Upper lobe of left lung (tissue), 6 donors: Measurements from ENCODE around the gene KIAA0586. TPM values are rescaled to one million over a fixed set of nuclear protein-coding genes. Genes with fewer than 3 reads are reported as not detected.

ENCODE experiments used
- ATAC-seq, 2 donors: fragments of 200-7000 bp; cut with Tn5 transposase; one replicate each; pipeline ENCODE4 v1.9.1; 2022; ENCODE audit warnings: mild to moderate bottlenecking in 2 of 2, moderate library complexity in 2 of 2; ENCODE audit not compliant: low FRiP score in 2 of 2
- DNase-seq, 2 donors: peaks; one replicate each; pipeline ENCODE4 v3.0.0-alpha.2; 2019 to 2020
- H3K27ac ChIP-seq, 4 donors: fragments of 200-600 bp; sonication (generic); one replicate each; pipeline ENCODE4 v1.5.1; 2016 to 2019
- H3K27me3 ChIP-seq, 4 donors: fragments of 200-600 bp; sonication (generic); one replicate each; pipeline ENCODE4 v1.5.1; 2017 to 2019
- H3K36me3 ChIP-seq, 4 donors: fragments of 200-600 bp; sonication (generic); one replicate each; pipeline ENCODE4 v1.5.1; 2016 to 2019
- H3K4me1 ChIP-seq, 4 donors: fragments of 200-600 bp; sonication (generic); one replicate each; pipeline ENCODE4 v1.5.1; 2018 to 2019
- H3K4me3 ChIP-seq, 4 donors: fragments of 200-600 bp; sonication (generic); one replicate each; pipeline ENCODE4 v1.5.1; 2017 to 2019; ENCODE audit warnings: mild to moderate bottlenecking in 2 of 4, moderate library complexity in 1 of 4
- H3K9me3 ChIP-seq, 4 donors: fragments of 200-600 bp; sonication (generic); one replicate each; pipeline ENCODE4 v1.5.1; 2018 to 2019
- EP300 ChIP-seq, 4 donors: sonication (generic); formaldehyde crosslinking; IDR thresholded peaks; one replicate each; pipeline ENCODE4 v1.5.1; 2017; ENCODE audit warnings: antibody characterized with exemption in 4 of 4, control low read depth in 2 of 4
- POLR2A ChIP-seq, 4 donors: fragments of 450-650 bp; IDR thresholded peaks; one replicate each; pipeline ENCODE4 v1.5.1; 2016 to 2017; ENCODE audit warnings: antibody characterized with exemption in 4 of 4, mild to moderate bottlenecking in 2 of 4
- POLR2AphosphoS5 ChIP-seq, 2 donors: sonication (generic); formaldehyde crosslinking; IDR thresholded peaks; one replicate each; pipeline ENCODE4 v1.5.1; 2017; ENCODE audit warnings: antibody characterized with exemption in 2 of 2
- WGBS, 2 donors: methylation state at CpG; one replicate each; pipeline ENCODE4 v1.1.5; 2017 to 2018; 5-methylcytosine and 5-hydroxymethylcytosine counted together
- total RNA-seq, 6 donors: library from RNA; depleted of rRNA in 4 of 6; stranded (reverse); fragments of >200 nt in 4 of 6; gene quantifications; one replicate each; pipeline versions ENCODE4 v1.1.0 to v1.2.1, GENCODE V29; 2016 to 2021
- TF ChIP-seq, protein P1 (sequence below), 6 experiments: fragments of 450-650 bp in 4 of 6; fragments of 200-600 bp in 2 of 6; sonication (generic) in 2 of 6; IDR thresholded peaks; one replicate each; pipeline ENCODE4 v1.5.1; 2016 to 2019; ENCODE audit warnings: antibody characterized with exemption in 6 of 6
- donor health status: DM: no; HTN: no; CAD: no; lungs with moderate emphysema.
- donor health status: DM: no; HTN: yes; CAD: no; lungs with severe emphysema.

The KIAA0586 gene
- total RNA-seq, 6 donors from 2014 or later, result 9.2 to 29.3 (median 12.2) TPM

GRCh38 chr14:58537004-58537403, 109.5 kb downstream of the KIAA0586 start:
- Histone ChIP-seq H3K4me1 (peaks cover 0 to 7% (median 4%) of the 10 kb centered on the region in 4 donors), H3K36me3 (no peaks in the 10 kb centered on the region), H3K9me3 (no peaks in the 10 kb centered on the region), H3K27ac (no peak overlapping the region), H3K27me3 (no peaks in the 10 kb centered on the region), H3K4me3 (no peak overlapping the region)
- 72 to 77% methylated on average over 3 of the region's 3 CpGs for WGBS, 2 donors
- TF ChIP-seq, protein P1, sequence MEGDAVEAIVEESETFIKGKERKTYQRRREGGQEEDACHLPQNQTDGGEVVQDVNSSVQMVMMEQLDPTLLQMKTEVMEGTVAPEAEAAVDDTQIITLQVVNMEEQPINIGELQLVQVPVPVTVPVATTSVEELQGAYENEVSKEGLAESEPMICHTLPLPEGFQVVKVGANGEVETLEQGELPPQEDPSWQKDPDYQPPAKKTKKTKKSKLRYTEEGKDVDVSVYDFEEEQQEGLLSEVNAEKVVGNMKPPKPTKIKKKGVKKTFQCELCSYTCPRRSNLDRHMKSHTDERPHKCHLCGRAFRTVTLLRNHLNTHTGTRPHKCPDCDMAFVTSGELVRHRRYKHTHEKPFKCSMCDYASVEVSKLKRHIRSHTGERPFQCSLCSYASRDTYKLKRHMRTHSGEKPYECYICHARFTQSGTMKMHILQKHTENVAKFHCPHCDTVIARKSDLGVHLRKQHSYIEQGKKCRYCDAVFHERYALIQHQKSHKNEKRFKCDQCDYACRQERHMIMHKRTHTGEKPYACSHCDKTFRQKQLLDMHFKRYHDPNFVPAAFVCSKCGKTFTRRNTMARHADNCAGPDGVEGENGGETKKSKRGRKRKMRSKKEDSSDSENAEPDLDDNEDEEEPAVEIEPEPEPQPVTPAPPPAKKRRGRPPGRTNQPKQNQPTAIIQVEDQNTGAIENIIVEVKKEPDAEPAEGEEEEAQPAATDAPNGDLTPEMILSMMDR (IDR thresholded peaks at IDR 0.05), result no peak
- TF ChIP-seq POLR2AphosphoS5 (IDR thresholded peaks at IDR 0.05) (no peak), EP300 (IDR thresholded peaks at IDR 0.05) (no peak), POLR2A (IDR thresholded peaks at IDR 0.05) (no peak)
- DNase-seq, result no peak
- no peak for ATAC-seq

GRCh38 chr14:58540749-58541632, 113.5 kb downstream of the KIAA0586 start:
- WGBS, 2 donors, result 68 to 89% methylated on average over 1 of the region's 1 CpG
- TF ChIP-seq POLR2A (IDR thresholded peaks at IDR 0.05) (no peak), EP300 (IDR thresholded peaks at IDR 0.05) (no peak), POLR2AphosphoS5 (IDR thresholded peaks at IDR 0.05) (no peak)
- TF ChIP-seq, protein P1 (IDR thresholded peaks at IDR 0.05), result no peak
- Histone ChIP-seq H3K4me1 (no peaks in the 10 kb centered on the region), H3K27ac (no peak overlapping the region), H3K27me3 (no peaks in the 10 kb centered on the region), H3K4me3 (no peak overlapping the region), H3K36me3 (no peaks in the 10 kb centered on the region), H3K9me3 (no peaks in the 10 kb centered on the region)
- DNase-seq (no peak), ATAC-seq (no peak)

DNA sequence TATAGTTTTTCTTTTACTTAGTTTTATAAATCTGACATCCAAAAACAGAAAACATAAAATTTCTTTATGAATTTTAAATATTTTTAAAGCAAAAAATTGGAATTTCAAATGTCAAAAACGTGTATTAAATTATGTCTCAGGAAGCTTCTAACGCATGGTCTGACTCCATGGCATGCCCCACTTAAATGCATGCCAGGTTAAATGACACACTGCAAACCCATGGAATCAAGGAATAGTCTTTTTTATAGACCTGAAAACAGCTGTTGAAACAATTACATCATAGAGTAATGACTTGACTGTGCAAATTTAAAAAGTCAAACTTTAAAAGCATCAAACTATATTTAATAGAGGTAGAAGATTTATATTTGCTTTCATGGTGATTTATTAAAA, 114.1 kb downstream of the KIAA0586 start:
- TF ChIP-seq, protein P1 (IDR thresholded peaks at IDR 0.05), result no peak
- TF ChIP-seq POLR2A (IDR thresholded peaks at IDR 0.05) (no peak), EP300 (IDR thresholded peaks at IDR 0.05) (no peak), POLR2AphosphoS5 (IDR thresholded peaks at IDR 0.05) (no peak)
- no peak for DNase-seq
- no peaks in the 10 kb centered on the region for H3K27me3 ChIP-seq
- ATAC-seq, result no peak
- 77 to 79% methylated on average over 2 of the region's 2 CpGs for WGBS, 2 donors
- no peak overlapping the region for H3K27ac ChIP-seq
- no peaks in the 10 kb centered on the region for H3K36me3 ChIP-seq
- H3K4me3 ChIP-seq, result no peak overlapping the region
- H3K4me1 ChIP-seq, result no peaks in the 10 kb centered on the region
- no peaks in the 10 kb centered on the region for H3K9me3 ChIP-seq

DNA sequence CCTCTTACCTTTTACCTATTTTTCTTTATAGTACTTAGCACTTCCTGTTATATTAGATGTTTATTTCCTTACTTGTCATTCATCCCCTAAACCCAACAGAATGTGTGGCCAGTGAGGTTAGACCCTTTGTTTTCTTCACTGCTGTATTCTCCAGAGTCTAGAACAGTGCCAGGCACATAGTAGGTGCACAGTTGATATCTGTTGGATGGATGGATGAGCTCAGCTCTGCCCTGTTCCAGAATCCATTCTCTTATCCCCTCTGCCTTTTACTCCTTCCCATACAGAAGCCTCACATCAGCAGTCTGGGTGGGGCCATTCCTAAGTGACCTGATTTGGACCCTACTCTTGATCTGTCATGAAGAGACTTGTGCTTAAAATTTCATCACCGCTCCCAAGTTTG, 115.7 kb downstream of the KIAA0586 start:
- TF ChIP-seq POLR2A (IDR thresholded peaks at IDR 0.05), result no peak
- TF ChIP-seq EP300 (IDR thresholded peaks at IDR 0.05), result no peak
- no peak for TF ChIP-seq POLR2AphosphoS5 (IDR thresholded peaks at IDR 0.05)
- TF ChIP-seq, protein P1 (IDR thresholded peaks at IDR 0.05), result no peak
- DNase-seq, result no peak
- H3K27me3 ChIP-seq, result no peaks in the 10 kb centered on the region
- H3K27ac ChIP-seq, result no peak overlapping the region
- ATAC-seq, result no peak
- H3K36me3 ChIP-seq, result no peaks in the 10 kb centered on the region
- H3K4me3 ChIP-seq, result no peak overlapping the region
- H3K9me3 ChIP-seq, result no peaks in the 10 kb centered on the region
- 88 to 100% methylated on average over 1 of the region's 1 CpG for WGBS, 2 donors
- H3K4me1 ChIP-seq, result no peaks in the 10 kb centered on the region

DNA sequence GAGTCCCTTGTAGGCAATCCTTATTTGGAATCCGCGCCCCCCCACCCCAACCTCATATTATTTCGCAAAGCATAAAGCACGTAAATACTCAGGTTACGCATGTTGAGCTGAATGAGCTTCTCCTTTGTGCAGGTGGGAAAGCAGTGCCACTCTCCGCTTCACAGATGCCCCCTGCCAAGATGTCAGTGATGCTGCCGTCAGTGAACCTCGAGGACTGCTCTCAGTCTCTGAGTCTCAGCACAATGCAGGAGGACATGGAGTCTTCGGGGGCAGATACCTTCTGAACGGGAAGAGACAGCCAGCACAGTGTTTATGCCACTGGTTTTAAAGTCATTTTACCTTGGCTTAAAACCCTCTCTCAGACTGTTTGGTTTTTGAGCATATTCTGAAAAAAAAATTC, 120.1 kb downstream of the KIAA0586 start:
- Histone ChIP-seq H3K27me3 (no peaks in the 10 kb centered on the region), H3K27ac (no peak overlapping the region), H3K4me3 (no peak overlapping the region), H3K9me3 (no peaks in the 10 kb centered on the region), H3K36me3 (no peaks in the 10 kb centered on the region), H3K4me1 (no peaks in the 10 kb centered on the region)
- ATAC-seq (no peak), DNase-seq (no peak)
- TF ChIP-seq, protein P1 (IDR thresholded peaks at IDR 0.05), result no peak
- TF ChIP-seq EP300 (IDR thresholded peaks at IDR 0.05), result no peak
- no peak for TF ChIP-seq POLR2A (IDR thresholded peaks at IDR 0.05)
- no peak for TF ChIP-seq POLR2AphosphoS5 (IDR thresholded peaks at IDR 0.05)
- 85 to 96% methylated on average over 10 of the region's 10 CpGs for WGBS, 2 donors
